IMR-90 (cell line): ENCODE results near the gene MIER1. TPM values are rescaled to one million over a fixed set of nuclear protein-coding genes. Genes with fewer than 3 reads are reported as not detected.

Source experiments
- ATAC-seq: fragments of 200-7000 bp; cut with Tn5 transposase; 2 replicates; pipeline ENCODE4 v1.9.1; 2020; ENCODE audit warnings: low read depth, mild to moderate bottlenecking, moderate library complexity
- BruUV-seq: library from RNA; stranded (reverse); fragments of 400-500 nt; replicated peaks from 2 replicates; lab custom pipeline; 2021; lab: Mats Ljungman, UMichigan
- CTCF ChIA-PET: fragments of 300-600 bp; formaldehyde crosslinking; extraction: SDS; loops from one replicate; lab custom pipeline; 2021; ENCODE audit warnings: antibody characterized with exemption; lab: Yijun Ruan, JAX
- POLR2A ChIA-PET: fragments of 300-600 bp; sonication (Branson Sonifier 250); formaldehyde crosslinking; loops from one replicate; lab custom pipeline; 2022; ENCODE audit warnings: antibody characterized with exemption; ENCODE audit not compliant: unreplicated experiment; lab: Charles Lee
- DNase-seq: peaks from one replicate; pipeline ENCODE4 v3.0.0; 2013
- H2AFZ ChIP-seq: replicated peaks from 2 replicates; pipeline ENCODE3; 2013; ENCODE audit warnings: low read length, mild to moderate bottlenecking; ENCODE audit not compliant: poor library complexity
- H2AK5ac ChIP-seq: 2 replicates; pipeline ENCODE4 v1.6.1; 2013; ENCODE audit warnings: low read depth, low read length, inconsistent platforms
- H2AK9ac ChIP-seq: replicated peaks from 2 replicates; pipeline ENCODE3; 2013; ENCODE audit warnings: mild to moderate bottlenecking, low read depth, low read length, moderate library complexity; ENCODE audit not compliant: poor library complexity
- H2BK120ac ChIP-seq: 2 replicates; pipeline ENCODE4 v1.6.1; 2013; ENCODE audit warnings: low read depth, low read length, inconsistent platforms
- H2BK15ac ChIP-seq: 3 replicates; pipeline ENCODE4 v1.6.1; 2013; ENCODE audit warnings: low read depth, low read length, inconsistent platforms
- H2BK20ac ChIP-seq: 2 replicates; pipeline ENCODE4 v1.6.1; 2013; ENCODE audit warnings: low read depth, mild to moderate bottlenecking, inconsistent platforms, low read length, moderate library complexity
- H2BK5ac ChIP-seq: 2 replicates; pipeline ENCODE4 v1.6.1; 2013; ENCODE audit warnings: mild to moderate bottlenecking, low read depth, low read length, inconsistent platforms; ENCODE audit not compliant: poor library complexity, severe bottlenecking
- H3K14ac ChIP-seq: replicated peaks from 2 replicates; pipeline ENCODE4 v1.6.1; 2013; ENCODE audit warnings: low read depth, low read length, inconsistent platforms
- H3K18ac ChIP-seq: 2 replicates; pipeline ENCODE4 v1.6.1; 2013; ENCODE audit warnings: low read depth, low read length, control low read depth
- H3K23ac ChIP-seq: 2 replicates; pipeline ENCODE4 v1.6.1; 2013; ENCODE audit warnings: low read depth, low read length, inconsistent platforms
- H3K27ac ChIP-seq: 2 replicates; pipeline ENCODE4 v1.5.1; 2013; ENCODE audit warnings: mild to moderate bottlenecking, control low read depth, low read length; ENCODE audit not compliant: insufficient read depth
- H3K27me3 ChIP-seq: 2 replicates; pipeline ENCODE4 v1.6.1; 2013; ENCODE audit warnings: low read length; ENCODE audit not compliant: control insufficient read depth, insufficient read depth
- H3K36me3 ChIP-seq: 2 replicates; pipeline ENCODE4 v1.6.1; 2013; ENCODE audit warnings: low read length, mixed read lengths; ENCODE audit not compliant: control insufficient read depth, insufficient read depth
- H3K4ac ChIP-seq: 2 replicates; pipeline ENCODE4 v1.6.1; 2013; ENCODE audit warnings: low read depth, low read length, inconsistent platforms
- H3K4me1 ChIP-seq: 2 replicates; pipeline ENCODE4 v1.6.1; 2013; ENCODE audit warnings: low read length, mixed read lengths; ENCODE audit not compliant: control insufficient read depth, insufficient read depth
- H3K4me2 ChIP-seq: 2 replicates; pipeline ENCODE4 v1.6.1; 2013; ENCODE audit warnings: low read depth, mild to moderate bottlenecking, control low read depth, low read length, moderate library complexity
- H3K4me3 ChIP-seq: 2 replicates; pipeline ENCODE4 v1.5.1; 2013; ENCODE audit warnings: low read depth, mild to moderate bottlenecking, control low read depth, low read length, moderate library complexity; ENCODE audit not compliant: insufficient read depth
- H3K56ac ChIP-seq: 2 replicates; pipeline ENCODE4 v1.6.1; 2013; ENCODE audit warnings: low read length, inconsistent platforms; ENCODE audit not compliant: insufficient read depth; ENCODE audit errors: extremely low read depth
- H3K79me1 ChIP-seq, 2 experiments: 2 replicates each; pipeline ENCODE4 v1.6.1; 2013; ENCODE audit warnings: low read length in 2 of 2, inconsistent platforms in 1 of 2, low read depth in 1 of 2
- H3K9ac ChIP-seq: 2 replicates; pipeline ENCODE4 v1.6.1; 2013; ENCODE audit warnings: low read depth, low read length, control low read depth
- H3K9me1 ChIP-seq: 2 replicates; pipeline ENCODE4 v1.6.1; 2013; ENCODE audit warnings: low read length, inconsistent platforms; ENCODE audit not compliant: insufficient read depth
- H3K9me3 ChIP-seq: 2 replicates; pipeline ENCODE4 v1.6.1; 2013; ENCODE audit warnings: low read length; ENCODE audit not compliant: control insufficient read depth, insufficient read depth
- H4K20me1 ChIP-seq: 2 replicates; pipeline ENCODE4 v1.6.1; 2013; ENCODE audit warnings: low read length, inconsistent platforms; ENCODE audit not compliant: insufficient read depth
- H4K5ac ChIP-seq: 2 replicates; pipeline ENCODE4 v1.6.1; 2013; ENCODE audit warnings: mild to moderate bottlenecking, low read depth, low read length, control low read depth
- H4K8ac ChIP-seq, 2 experiments: 2 replicates each; pipeline ENCODE4 v1.6.1; 2013; ENCODE audit warnings: low read depth in 2 of 2, low read length in 2 of 2, control low read depth in 1 of 2, inconsistent platforms in 1 of 2
- H4K91ac ChIP-seq: 2 replicates; pipeline ENCODE4 v1.6.1; 2013; ENCODE audit warnings: low read depth, low read length, inconsistent platforms; ENCODE audit not compliant: insufficient read depth
- BHLHE40 ChIP-seq: fragments of 150-350 bp; IDR thresholded peaks from 2 replicates; pipeline ENCODE4 v1.6.1; 2016; ENCODE audit warnings: mild to moderate bottlenecking, low read depth, low read length
- CTCF ChIP-seq: conservative IDR thresholded peaks from 2 replicates; pipeline ENCODE4 v1.5.1; 2012; ENCODE audit warnings: mild to moderate bottlenecking, low read depth, low read length, improper control_type of control experiment
- ELK1 ChIP-seq: fragments of 150-350 bp; IDR thresholded peaks from 2 replicates; pipeline ENCODE4 v1.6.1; 2016; ENCODE audit warnings: low read depth, mild to moderate bottlenecking, low read length, moderate library complexity, borderline replicate concordance
- FOS ChIP-seq: fragments of 150-350 bp; IDR thresholded peaks from 2 replicates; pipeline ENCODE4 v1.6.1; 2016; ENCODE audit warnings: low read depth, low read length
- MAFK ChIP-seq: IDR thresholded peaks from 2 replicates; pipeline ENCODE4 v1.6.1; 2012; ENCODE audit warnings: low read depth, low read length, improper control_type of control experiment
- MAZ ChIP-seq: IDR thresholded peaks from 2 replicates; pipeline ENCODE4 v1.6.1; 2012; ENCODE audit warnings: low read depth, mild to moderate bottlenecking, low read length, improper control_type of control experiment, moderate library complexity, borderline replicate concordance
- NFE2L2 ChIP-seq: fragments of 150-350 bp; IDR thresholded peaks from 2 replicates; pipeline ENCODE4 v1.6.1; 2016; ENCODE audit warnings: low read depth, mild to moderate bottlenecking, low read length
- POLR2A ChIP-seq: IDR thresholded peaks from 2 replicates; pipeline ENCODE4 v1.6.1; 2012; ENCODE audit warnings: mild to moderate bottlenecking, low read depth, low read length
- RCOR1 ChIP-seq: IDR thresholded peaks from 2 replicates; pipeline ENCODE4 v1.6.1; 2012; ENCODE audit warnings: mild to moderate bottlenecking, low read length, improper control_type of control experiment; ENCODE audit not compliant: insufficient replicate concordance
- RFX5 ChIP-seq: IDR thresholded peaks from 2 replicates; pipeline ENCODE4 v1.8.0; 2012; ENCODE audit warnings: low read depth, mild to moderate bottlenecking, low read length, moderate library complexity
- SMC3 ChIP-seq: fragments of 150-350 bp; IDR thresholded peaks from 2 replicates; pipeline ENCODE4 v1.6.1; 2016; ENCODE audit warnings: low read depth, mild to moderate bottlenecking, antibody characterized with exemption, low read length, moderate library complexity
- USF2 ChIP-seq: fragments of 150-350 bp; IDR thresholded peaks from 2 replicates; pipeline ENCODE4 v1.6.1; 2017; ENCODE audit warnings: mild to moderate bottlenecking, antibody characterized with exemption, low read length, low read depth
- dilution Hi-C: fragments of 300-500 bp; cut with HindIII; formaldehyde crosslinking; loops from one replicate; pipeline ENCODE4 v1.14.3; 2018; ENCODE audit warnings: low sequenced_read_pairs; ENCODE audit not compliant: unreplicated experiment
- in situ Hi-C: fragments of 300-500 bp; cut with MboI; formaldehyde crosslinking; loops from 3 replicates; pipeline ENCODE4 v1.14.3; 2019; ENCODE audit warnings: low sequenced_read_pairs, inconsistent platforms, mixed read lengths
- intact Hi-C: fragments of 100-400 bp; cut with micrococcal nuclease; formaldehyde crosslinking; loops from 2 replicates; pipeline ENCODE4 v1.10.0; 2022
- polyA plus RNA-seq, 3 experiments: library from polyadenylated mRNA; depleted of rRNA; stranded (reverse); fragments of >200 nt; gene quantifications; 2 replicates each; pipeline ENCODE4 v1.2.3, GENCODE V29; 2012; ENCODE audit warnings: low replicate concordance in 1 of 3
- total RNA-seq: library from RNA; depleted of rRNA; stranded (reverse); fragments of >200 nt; gene quantifications from 2 replicates; pipeline ENCODE4 v1.2.3, GENCODE V29; 2012

Gene MIER1
- total and polyA plus RNA-seq, 2 of the 4 experiments (the other 2 are of a cell fraction), result 5.0 to 11.5 TPM

GRCh38 chr1:66938613-66939012 lies 13.8 kb downstream of the MIER1 start:
- peak; percentile 47 for ATAC-seq
- H2BK5ac ChIP-seq, result peak overlapping the region; percentile 38
- H4K20me1 ChIP-seq, result peaks cover 44% of the 10 kb centered on the region
- H3K4ac ChIP-seq, result no peak overlapping the region
- intact Hi-C loops, result loop anchor here (10.0 kb wide), 1 partner anchor 1094 kb away; no protein-coding TSS in a partner anchor
- H4K8ac ChIP-seq, result no peak overlapping the region; a peak in 1 of 4 replicates
- H4K91ac ChIP-seq, result no peak overlapping the region
- H2AK9ac ChIP-seq, result no peak overlapping the region
- ChIA-PET POLR2A (no interaction called here), CTCF (interaction anchor here (0.6 kb wide), 2 partner anchors 133 to 273 kb away, joined by 3 read pairs; no protein-coding TSS in a partner anchor)
- H4K5ac ChIP-seq, result no peak overlapping the region
- H3K18ac ChIP-seq, result no peak overlapping the region
- H2AK5ac ChIP-seq, result no peak overlapping the region
- no peak for TF ChIP-seq ELK1
- TF ChIP-seq CTCF, result no peak
- TF ChIP-seq BHLHE40, result peak; percentile 13; the same call in 1 of the 2 replicates
- no peak for TF ChIP-seq POLR2A
- TF ChIP-seq MAZ, result no peak
- no peak for TF ChIP-seq MAFK
- TF ChIP-seq RFX5, result no peak
- no peak for TF ChIP-seq SMC3
- TF ChIP-seq USF2, result no peak
- no peak for TF ChIP-seq RCOR1
- TF ChIP-seq NFE2L2, result no peak
- peak; percentile 30; the same call in 1 of the 2 replicates for TF ChIP-seq FOS
- in situ Hi-C loops, result loop anchor here (25.0 kb wide), 2 partner anchors 401 to 1126 kb away; partner anchors contain the start of gene SGIP1
- no peak overlapping the region for H2AFZ ChIP-seq
- H3K9me1 ChIP-seq, result peaks cover 3% of the 10 kb centered on the region
- peaks cover 6 to 48% of the 10 kb centered on the region in 2 experiments for H3K79me1 ChIP-seq
- no peak overlapping the region for H3K9ac ChIP-seq
- peaks cover 2% of the 10 kb centered on the region; the same call in 1 of the 2 replicates for H3K36me3 ChIP-seq
- no peak overlapping the region for H2BK120ac ChIP-seq
- no peak overlapping the region for H3K27ac ChIP-seq
- no peak overlapping the region for H3K4me3 ChIP-seq
- H2BK20ac ChIP-seq, result no peak overlapping the region
- H2BK15ac ChIP-seq, result no peak overlapping the region
- DNase-seq, result peak; percentile 45
- H3K56ac ChIP-seq, result no peak overlapping the region
- no peak overlapping the region for H3K23ac ChIP-seq
- peak overlapping the region; percentile 3; the same call in 1 of the 2 replicates for H3K4me2 ChIP-seq
- H3K27me3 ChIP-seq, result no peaks in the 10 kb centered on the region
- dilution Hi-C loops, result no loop called here
- peaks cover 9% of the 10 kb centered on the region for H3K4me1 ChIP-seq
- H3K14ac ChIP-seq, result no peak overlapping the region
- BruUV-seq, result no TSS peak
- no peaks in the 10 kb centered on the region for H3K9me3 ChIP-seq
